HFFc6 (cell line): ENCODE data around the gene ETV2. TPM values are rescaled to one million over a fixed set of nuclear protein-coding genes. Genes with fewer than 3 reads are reported as not detected.
"Not testable (repeated sequence)": the region's sequence is repeated elsewhere in the genome, so short reads cannot be mapped to it uniquely, and the experiment has no call there.

Experiments
- DNase-seq: peaks from one replicate; pipeline ENCODE4 v3.0.0-alpha.2; 2018
- H3K27ac Mint-ChIP-seq: 2 replicates; pipeline ENCODE4 v1.8.0; 2020; ENCODE audit warnings: mild to moderate bottlenecking, mixed read lengths
- H3K27me3 Mint-ChIP-seq: 2 replicates; pipeline ENCODE4 v1.8.0; 2021; ENCODE audit warnings: mild to moderate bottlenecking, moderate library complexity, mixed read lengths; ENCODE audit not compliant: insufficient read depth
- H3K36me3 Mint-ChIP-seq: 2 replicates; pipeline ENCODE4 v1.8.0; 2021; ENCODE audit warnings: low read depth, mixed read lengths
- H3K4me1 Mint-ChIP-seq: 2 replicates; pipeline ENCODE4 v1.8.0; 2020; ENCODE audit warnings: low read depth, mixed read lengths
- H3K4me3 Mint-ChIP-seq: 2 replicates; pipeline ENCODE4 v1.8.0; 2020; ENCODE audit warnings: mild to moderate bottlenecking, moderate library complexity, mixed read lengths
- H3K9me3 Mint-ChIP-seq: 2 replicates; pipeline ENCODE4 v1.8.0; 2020; ENCODE audit warnings: mild to moderate bottlenecking, mixed read lengths
- CTCF ChIP-seq: fragments of 200-600 bp; sonication (generic); IDR thresholded peaks from 2 replicates; pipeline ENCODE4 v1.5.0; 2021; ENCODE audit warnings: antibody characterized with exemption, mild to moderate bottlenecking
- total RNA-seq, 6 experiments: library from RNA; stranded (reverse); fragmentation: NEBNext Ultra II Directional; extraction: Animal tissue kit (Norgen Biotek cat#: 25700); gene quantifications; 2 replicates in 1 of 6; 3 replicates in 5 of 6; pipeline ENCODE4 v1.2.3, GENCODE V29; 2021

The ETV2 gene
- total RNA-seq, 6 experiments from 2014 or later, result 0.71 to 2.2 (median 1.4) TPM

- Mint-ChIP-seq H3K4me3 (no peak overlapping the region), H3K27me3 (peaks cover 12% of the 10 kb centered on the region), H3K4me1 (no peaks in the 10 kb centered on the region), H3K36me3 (no peaks in the 10 kb centered on the region), H3K27ac (no peak overlapping the region), H3K9me3 (no peaks in the 10 kb centered on the region)
- no peak for DNase-seq
- TF ChIP-seq CTCF, result 0 out of 2 replicates have a peak, but pooled peaks have one; percentile 4
Observed at GRCh38 chr19:35689836-35690235, 48.3 kb downstream of the ETV2 start.

- not testable (repeated sequence) for H3K4me3 Mint-ChIP-seq, H3K27me3 Mint-ChIP-seq, H3K4me1 Mint-ChIP-seq, DNase-seq, H3K36me3 Mint-ChIP-seq, H3K27ac Mint-ChIP-seq, H3K9me3 Mint-ChIP-seq
Observed at GRCh38 chr19:35691106-35691505, 49.6 kb downstream of the ETV2 start.

GRCh38 chr19:35692010-35692409, 50.5 kb downstream of the ETV2 start:
- Mint-ChIP-seq H3K9me3 (no peaks in the 10 kb centered on the region), H3K36me3 (no peaks in the 10 kb centered on the region), H3K27ac (no peak overlapping the region), H3K27me3 (peaks cover 6% of the 10 kb centered on the region), H3K4me3 (no peak overlapping the region), H3K4me1 (no peaks in the 10 kb centered on the region)
- TF ChIP-seq CTCF, result no peak
- DNase-seq, result no peak

GRCh38 chr19:35693422-35693821, 51.9 kb downstream of the ETV2 start:
- TF ChIP-seq CTCF, result no peak
- no peak for DNase-seq
- H3K4me1 Mint-ChIP-seq, result no peaks in the 10 kb centered on the region
- H3K4me3 Mint-ChIP-seq, result no peak overlapping the region
- H3K36me3 Mint-ChIP-seq, result no peaks in the 10 kb centered on the region
- no peak overlapping the region for H3K27ac Mint-ChIP-seq
- peaks cover 6% of the 10 kb centered on the region for H3K27me3 Mint-ChIP-seq
- H3K9me3 Mint-ChIP-seq, result no peaks in the 10 kb centered on the region

GRCh38 chr19:35693835-35694599, 52.5 kb downstream of the ETV2 start:
- TF ChIP-seq CTCF, result peak; percentile 94
- peaks cover 6% of the 10 kb centered on the region for H3K27me3 Mint-ChIP-seq

More at GRCh38 chr19:35693835-35694599, 52.5 kb downstream of the ETV2 start:
- Mint-ChIP-seq H3K4me1 (no peaks in the 10 kb centered on the region), H3K4me3 (no peak overlapping the region), H3K9me3 (no peaks in the 10 kb centered on the region), H3K27ac (no peak overlapping the region), H3K36me3 (no peaks in the 10 kb centered on the region)
- DNase-seq, result peak; percentile 85

Other genes with a start within 250 kb of the ETV2 start
- not detected for gene FFAR2, start 193.5 kb upstream of the ETV2 start, total RNA-seq
- gene KRTDAP, start 151.3 kb upstream of the ETV2 start, total RNA-seq, result not detected
- gene DMKN, start 128.1 kb upstream of the ETV2 start, total RNA-seq, result under 1 TPM in 3 of 6 experiments, not detected in 3; 0.27 to 0.75 (median 0.73) TPM
- gene SBSN, start 113.4 kb upstream of the ETV2 start, total RNA-seq, result 1 to 10 TPM; 1.6 to 3.3 (median 2.0) TPM
- not detected for gene GAPDHS, start 108.3 kb upstream of the ETV2 start, total RNA-seq
- gene TMEM147, start 96.1 kb upstream of the ETV2 start, total RNA-seq, result 100 to 1,000 TPM; 104 to 130 (median 115) TPM
- not detected for gene ATP4A, start 78.1 kb upstream of the ETV2 start, total RNA-seq
- not detected for gene PMIS2, start 55.6 kb upstream of the ETV2 start, total RNA-seq
- gene HAUS5, start 29.0 kb upstream of the ETV2 start, total RNA-seq, result 10 to 100 TPM in 5 of 6 experiments, 1 to 10 TPM in 1; 6.6 to 13.9 (median 12.2) TPM
- gene RBM42, start 12.7 kb upstream of the ETV2 start, total RNA-seq, result 100 to 1,000 TPM; 110 to 129 (median 120) TPM
- gene COX6B1, start 6.6 kb downstream of the ETV2 start, total RNA-seq, result 100 to 1,000 TPM; 375 to 463 (median 413) TPM
- under 1 TPM in 1 of 6 experiments, not detected in 5; 0.18 TPM for gene UPK1A, start 24.8 kb downstream of the ETV2 start, total RNA-seq
- gene ZBTB32, start 62.8 kb downstream of the ETV2 start, total RNA-seq, result not detected
- 10 to 100 TPM; 20.1 to 24.4 (median 21.7) TPM for gene KMT2B, start 76.3 kb downstream of the ETV2 start, total RNA-seq
- gene IGFLR1, start 100.7 kb downstream of the ETV2 start, total RNA-seq, result 1 to 10 TPM in 4 of 6 experiments, under 1 TPM in 2; 0.76 to 2.8 (median 1.4) TPM
- 10 to 100 TPM; 18.0 to 20.8 (median 18.7) TPM for gene U2AF1L4, start 103.7 kb downstream of the ETV2 start, total RNA-seq
- 10 to 100 TPM; 68.2 to 86.6 (median 74.9) TPM for gene PSENEN, start 103.9 kb downstream of the ETV2 start, total RNA-seq
- 1 to 10 TPM; 6.0 to 9.9 (median 8.7) TPM for gene LIN37, start 106.8 kb downstream of the ETV2 start, total RNA-seq
- gene HSPB6, start 115.3 kb downstream of the ETV2 start, total RNA-seq, result 100 to 1,000 TPM in 1 of 6 experiments, 10 to 100 TPM in 5; 37.0 to 122 (median 43.9) TPM
- gene PROSER3, start 116.4 kb downstream of the ETV2 start, total RNA-seq, result 10 to 100 TPM; 26.4 to 30.0 (median 29.0) TPM
- 10 to 100 TPM in 1 of 6 experiments, 1 to 10 TPM in 5; 5.4 to 11.0 (median 8.8) TPM for gene ARHGAP33, start 133.8 kb downstream of the ETV2 start, total RNA-seq
- not detected for gene PRODH2, start 171.1 kb downstream of the ETV2 start, total RNA-seq
- not detected for gene NPHS1, start 210.8 kb downstream of the ETV2 start, total RNA-seq
- under 1 TPM in 1 of 6 experiments, not detected in 5; 0.07 TPM for gene KIRREL2, start 215.2 kb downstream of the ETV2 start, total RNA-seq
- gene APLP1, start 226.8 kb downstream of the ETV2 start, total RNA-seq, result 10 to 100 TPM; 24.3 to 39.7 (median 38.1) TPM